WTC11 (cell line): ENCODE results near the gene MICAL2. TPM values are rescaled to one million over a fixed set of nuclear protein-coding genes. Genes with fewer than 3 reads are reported as not detected.

Experiments used
- ATAC-seq: fragments of 200-7000 bp; cut with Tn5 transposase; 2 replicates; pipeline ENCODE4 v1.10.0; 2021; ENCODE audit warnings: mild to moderate bottlenecking, moderate library complexity
- CTCF ChIA-PET: fragments of 300-600 bp; sonication (Branson Sonifier 250); formaldehyde crosslinking; loops from one replicate; lab custom pipeline; 2021; ENCODE audit warnings: antibody characterized with exemption; lab: Charles Lee
- POLR2A ChIA-PET: fragments of 350-600 bp; sonication (Branson Sonifier 250); formaldehyde crosslinking; loops from one replicate; lab custom pipeline; 2021; ENCODE audit warnings: antibody characterized with exemption; lab: Charles Lee
- DNase-seq: peaks from one replicate; pipeline ENCODE4 v3.0.0; 2021; ENCODE audit warnings: low spot score
- H3K27ac Mint-ChIP-seq: 2 replicates; pipeline ENCODE4 v1.8.0; 2021; ENCODE audit warnings: mixed read lengths
- H3K27me3 Mint-ChIP-seq: 2 replicates; pipeline ENCODE4 v1.8.0; 2021; ENCODE audit warnings: low read depth, mild to moderate bottlenecking, moderate library complexity, mixed read lengths
- H3K36me3 Mint-ChIP-seq: 2 replicates; pipeline ENCODE4 v1.8.0; 2021; ENCODE audit warnings: mixed read lengths
- H3K4me1 Mint-ChIP-seq: 2 replicates; pipeline ENCODE4 v1.8.0; 2022; ENCODE audit warnings: mixed read lengths
- H3K4me3 Mint-ChIP-seq: 2 replicates; pipeline ENCODE4 v1.8.0; 2021; ENCODE audit warnings: mild to moderate bottlenecking, moderate library complexity, mixed read lengths
- H3K9me3 Mint-ChIP-seq: 2 replicates; pipeline ENCODE4 v1.8.0; 2021; ENCODE audit warnings: mixed read lengths
- ELF4 ChIP-seq: sonication (generic); formaldehyde crosslinking; IDR thresholded peaks from 2 replicates; pipeline ENCODE4 v1.8.1; 2022; ENCODE audit warnings: low read depth, mild to moderate bottlenecking, moderate library complexity, missing genetic modification reagents
- GRHL2 ChIP-seq: fragments of 250-450 bp; sonication (Bioruptor Pico); IDR thresholded peaks from 2 replicates; pipeline ENCODE4 v1.8.0; 2022; ENCODE audit warnings: mild to moderate bottlenecking, moderate library complexity; ENCODE audit not compliant: insufficient replicate concordance, severe bottlenecking
- PRRX2 ChIP-seq: fragments of 250-450 bp; sonication (Bioruptor Pico); IDR thresholded peaks from 2 replicates; pipeline ENCODE4 v1.8.0; 2021; ENCODE audit warnings: mild to moderate bottlenecking
- SOX15 ChIP-seq: fragments of 250-450 bp; sonication (Bioruptor Pico); IDR thresholded peaks from 2 replicates; pipeline ENCODE4 v1.9.0; 2021; ENCODE audit warnings: mild to moderate bottlenecking
- TEAD4 ChIP-seq: sonication (generic); formaldehyde crosslinking; IDR thresholded peaks from 2 replicates; pipeline ENCODE4 v1.8.0; 2022; ENCODE audit warnings: mild to moderate bottlenecking, missing genetic modification reagents
- ZNF121 ChIP-seq: sonication (generic); formaldehyde crosslinking; IDR thresholded peaks from 2 replicates; pipeline ENCODE4 v1.8.0; 2023; ENCODE audit warnings: missing genetic modification reagents
- ZNF232 ChIP-seq: sonication (generic); formaldehyde crosslinking; IDR thresholded peaks from 2 replicates; pipeline ENCODE4 v1.8.0; 2022; ENCODE audit warnings: mild to moderate bottlenecking, missing genetic modification reagents
- total RNA-seq: library from RNA; stranded (reverse); gene quantifications from 3 replicates; pipeline ENCODE4 v1.2.3, GENCODE V29; 2021
- TF ChIP-seq, protein P1 (sequence below): fragments of 250-450 bp; sonication (Bioruptor Pico); IDR thresholded peaks from 2 replicates; pipeline ENCODE4 v1.8.0; 2021; ENCODE audit warnings: mild to moderate bottlenecking
- TF ChIP-seq, protein P2 (sequence below): sonication (generic); formaldehyde crosslinking; conservative IDR thresholded peaks from 2 replicates; pipeline ENCODE4 v1.8.1; 2023; ENCODE audit warnings: mild to moderate bottlenecking, low read depth, missing genetic modification reagents, moderate library complexity
- TF ChIP-seq, protein P3 (sequence below): sonication (generic); formaldehyde crosslinking; IDR thresholded peaks from 2 replicates; pipeline ENCODE4 v1.8.0; 2022; ENCODE audit warnings: missing genetic modification reagents
- TF ChIP-seq, protein P4 (sequence below): sonication (generic); formaldehyde crosslinking; IDR thresholded peaks from 2 replicates; pipeline ENCODE4 v1.8.0; 2023; ENCODE audit warnings: missing genetic modification reagents, mild to moderate bottlenecking, borderline replicate concordance
- TF ChIP-seq, protein P5 (sequence below): fragments of 250-450 bp; sonication (Bioruptor Pico); IDR thresholded peaks from 2 replicates; pipeline ENCODE4 v1.9.0; 2021; ENCODE audit warnings: mild to moderate bottlenecking

The MICAL2 gene
- total RNA-seq, 1 experiment from 2014 or later: 3.1 TPM

DNA sequence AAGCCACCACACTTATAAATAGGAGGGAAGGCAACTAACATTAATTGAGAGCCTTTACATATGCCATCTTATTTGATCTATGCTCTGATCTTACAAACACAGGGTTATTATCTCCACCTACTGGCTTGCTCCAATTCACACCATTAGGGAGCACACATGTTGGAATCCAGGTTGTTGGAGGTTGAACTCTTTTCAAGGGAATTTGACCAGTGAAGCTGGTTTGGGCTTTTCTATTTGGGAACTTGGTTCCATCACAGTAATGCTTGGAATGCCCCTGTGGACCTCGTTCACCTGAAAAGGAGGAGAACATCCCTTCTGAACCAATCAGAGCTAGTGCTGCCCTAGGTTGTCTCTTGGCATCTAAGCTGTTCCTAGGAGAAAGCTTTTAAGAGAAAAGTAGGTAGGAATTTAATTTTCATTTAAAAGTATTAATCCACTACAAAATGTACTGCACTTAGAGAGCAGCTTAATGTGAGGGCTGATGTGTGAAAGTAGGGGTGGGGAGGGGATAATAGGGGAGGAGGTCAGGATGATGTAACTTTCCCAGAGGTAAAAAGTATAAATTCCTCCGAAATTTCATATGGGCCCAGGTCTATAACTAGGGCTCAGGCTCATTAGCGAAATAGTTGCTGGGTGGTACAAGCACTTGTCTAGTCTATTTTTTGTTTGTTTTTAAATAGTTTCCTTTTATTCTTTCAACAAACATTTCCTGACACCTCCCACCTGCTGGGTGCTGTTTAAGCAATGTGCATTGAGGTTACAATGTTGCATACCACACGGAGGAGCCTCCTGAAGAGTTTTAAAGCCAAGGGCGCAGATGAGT lies 7.6 kb upstream of the MICAL2 start:
- Mint-ChIP-seq H3K4me1 (peaks cover 26% of the 10 kb centered on the region), H3K27ac (no peak overlapping the region), H3K4me3 (peak overlapping the region; percentile 24; the same call in 1 of the 2 replicates), H3K9me3 (no peaks in the 10 kb centered on the region), H3K27me3 (peaks cover 67% of the 10 kb centered on the region), H3K36me3 (no peaks in the 10 kb centered on the region)
- TF ChIP-seq, protein P1, sequence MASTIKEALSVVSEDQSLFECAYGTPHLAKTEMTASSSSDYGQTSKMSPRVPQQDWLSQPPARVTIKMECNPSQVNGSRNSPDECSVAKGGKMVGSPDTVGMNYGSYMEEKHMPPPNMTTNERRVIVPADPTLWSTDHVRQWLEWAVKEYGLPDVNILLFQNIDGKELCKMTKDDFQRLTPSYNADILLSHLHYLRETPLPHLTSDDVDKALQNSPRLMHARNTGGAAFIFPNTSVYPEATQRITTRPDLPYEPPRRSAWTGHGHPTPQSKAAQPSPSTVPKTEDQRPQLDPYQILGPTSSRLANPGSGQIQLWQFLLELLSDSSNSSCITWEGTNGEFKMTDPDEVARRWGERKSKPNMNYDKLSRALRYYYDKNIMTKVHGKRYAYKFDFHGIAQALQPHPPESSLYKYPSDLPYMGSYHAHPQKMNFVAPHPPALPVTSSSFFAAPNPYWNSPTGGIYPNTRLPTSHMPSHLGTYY (CRISPR knock-in tag): no peak
- TF ChIP-seq ZNF232 (CRISPR knock-in tag) (no peak), ZNF121 (CRISPR knock-in tag) (no peak), GRHL2 (CRISPR knock-in tag) (no peak), SOX15 (CRISPR knock-in tag) (no peak)
- TF ChIP-seq, protein P2, sequence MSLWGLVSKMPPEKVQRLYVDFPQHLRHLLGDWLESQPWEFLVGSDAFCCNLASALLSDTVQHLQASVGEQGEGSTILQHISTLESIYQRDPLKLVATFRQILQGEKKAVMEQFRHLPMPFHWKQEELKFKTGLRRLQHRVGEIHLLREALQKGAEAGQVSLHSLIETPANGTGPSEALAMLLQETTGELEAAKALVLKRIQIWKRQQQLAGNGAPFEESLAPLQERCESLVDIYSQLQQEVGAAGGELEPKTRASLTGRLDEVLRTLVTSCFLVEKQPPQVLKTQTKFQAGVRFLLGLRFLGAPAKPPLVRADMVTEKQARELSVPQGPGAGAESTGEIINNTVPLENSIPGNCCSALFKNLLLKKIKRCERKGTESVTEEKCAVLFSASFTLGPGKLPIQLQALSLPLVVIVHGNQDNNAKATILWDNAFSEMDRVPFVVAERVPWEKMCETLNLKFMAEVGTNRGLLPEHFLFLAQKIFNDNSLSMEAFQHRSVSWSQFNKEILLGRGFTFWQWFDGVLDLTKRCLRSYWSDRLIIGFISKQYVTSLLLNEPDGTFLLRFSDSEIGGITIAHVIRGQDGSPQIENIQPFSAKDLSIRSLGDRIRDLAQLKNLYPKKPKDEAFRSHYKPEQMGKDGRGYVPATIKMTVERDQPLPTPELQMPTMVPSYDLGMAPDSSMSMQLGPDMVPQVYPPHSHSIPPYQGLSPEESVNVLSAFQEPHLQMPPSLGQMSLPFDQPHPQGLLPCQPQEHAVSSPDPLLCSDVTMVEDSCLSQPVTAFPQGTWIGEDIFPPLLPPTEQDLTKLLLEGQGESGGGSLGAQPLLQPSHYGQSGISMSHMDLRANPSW (CRISPR knock-in tag): no peak
- TF ChIP-seq, protein P3, sequence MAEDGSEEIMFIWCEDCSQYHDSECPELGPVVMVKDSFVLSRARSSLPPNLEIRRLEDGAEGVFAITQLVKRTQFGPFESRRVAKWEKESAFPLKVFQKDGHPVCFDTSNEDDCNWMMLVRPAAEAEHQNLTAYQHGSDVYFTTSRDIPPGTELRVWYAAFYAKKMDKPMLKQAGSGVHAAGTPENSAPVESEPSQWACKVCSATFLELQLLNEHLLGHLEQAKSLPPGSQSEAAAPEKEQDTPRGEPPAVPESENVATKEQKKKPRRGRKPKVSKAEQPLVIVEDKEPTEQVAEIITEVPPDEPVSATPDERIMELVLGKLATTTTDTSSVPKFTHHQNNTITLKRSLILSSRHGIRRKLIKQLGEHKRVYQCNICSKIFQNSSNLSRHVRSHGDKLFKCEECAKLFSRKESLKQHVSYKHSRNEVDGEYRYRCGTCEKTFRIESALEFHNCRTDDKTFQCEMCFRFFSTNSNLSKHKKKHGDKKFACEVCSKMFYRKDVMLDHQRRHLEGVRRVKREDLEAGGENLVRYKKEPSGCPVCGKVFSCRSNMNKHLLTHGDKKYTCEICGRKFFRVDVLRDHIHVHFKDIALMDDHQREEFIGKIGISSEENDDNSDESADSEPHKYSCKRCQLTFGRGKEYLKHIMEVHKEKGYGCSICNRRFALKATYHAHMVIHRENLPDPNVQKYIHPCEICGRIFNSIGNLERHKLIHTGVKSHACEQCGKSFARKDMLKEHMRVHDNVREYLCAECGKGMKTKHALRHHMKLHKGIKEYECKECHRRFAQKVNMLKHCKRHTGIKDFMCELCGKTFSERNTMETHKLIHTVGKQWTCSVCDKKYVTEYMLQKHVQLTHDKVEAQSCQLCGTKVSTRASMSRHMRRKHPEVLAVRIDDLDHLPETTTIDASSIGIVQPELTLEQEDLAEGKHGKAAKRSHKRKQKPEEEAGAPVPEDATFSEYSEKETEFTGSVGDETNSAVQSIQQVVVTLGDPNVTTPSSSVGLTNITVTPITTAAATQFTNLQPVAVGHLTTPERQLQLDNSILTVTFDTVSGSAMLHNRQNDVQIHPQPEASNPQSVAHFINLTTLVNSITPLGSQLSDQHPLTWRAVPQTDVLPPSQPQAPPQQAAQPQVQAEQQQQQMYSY: no peak
- DNase-seq (no peak), ATAC-seq (peak; percentile 40)
- ChIA-PET POLR2A (no interaction called here), CTCF (interaction anchor here (0.6 to 2.6 kb wide), 11 partner anchors 11 to 228 kb away, joined by 3 to 10 read pairs (median 5); no protein-coding TSS in a partner anchor)

DNA sequence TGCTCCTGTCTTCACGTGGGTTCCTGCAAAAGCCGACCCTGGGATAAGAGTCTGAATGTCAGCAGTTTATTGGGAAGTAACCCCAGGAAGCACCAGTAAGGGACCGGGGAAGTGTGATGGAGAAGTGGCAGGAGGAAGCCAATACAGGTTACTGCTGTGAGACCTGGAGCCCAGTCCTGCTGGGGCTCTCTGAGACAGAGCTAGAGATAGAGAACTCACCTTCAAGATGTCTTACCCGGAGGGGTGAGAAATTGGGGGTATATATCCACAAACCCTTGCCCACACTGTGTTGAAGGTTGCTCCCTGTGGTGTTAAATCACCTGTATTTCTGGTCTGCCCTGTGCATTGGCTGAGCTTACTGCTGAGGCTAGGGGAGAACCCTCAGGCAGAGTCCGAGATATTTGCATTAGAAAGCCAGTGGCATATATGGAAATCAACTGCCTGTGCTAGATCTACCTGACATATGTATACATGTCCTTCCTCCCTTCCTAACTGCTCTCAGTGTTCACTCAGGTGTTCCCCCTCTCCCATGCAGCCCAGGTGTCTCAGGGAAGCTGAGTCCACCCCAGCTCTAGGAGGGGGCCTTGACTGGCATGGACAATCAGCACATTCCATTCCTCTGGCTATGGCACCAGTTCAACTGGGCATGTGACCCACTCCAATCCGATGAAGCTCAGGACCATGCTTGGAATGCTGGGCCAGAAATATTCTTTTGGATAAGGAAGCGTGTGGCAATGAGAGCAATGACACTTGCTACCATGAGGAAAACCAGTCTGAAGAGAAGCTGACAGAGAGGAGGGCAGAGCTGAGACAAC lies 6.8 kb upstream of the MICAL2 start:
- H3K27me3 Mint-ChIP-seq: peaks cover 73% of the 10 kb centered on the region
- peak overlapping the region; percentile 24; the same call in 1 of the 2 replicates for H3K4me3 Mint-ChIP-seq
- POLR2A ChIA-PET: no interaction called here
- no peaks in the 10 kb centered on the region for H3K36me3 Mint-ChIP-seq
- no peak overlapping the region for H3K27ac Mint-ChIP-seq
- ATAC-seq: peak; percentile 77
- no peaks in the 10 kb centered on the region for H3K9me3 Mint-ChIP-seq
- no peak for DNase-seq
- H3K4me1 Mint-ChIP-seq: peaks cover 26% of the 10 kb centered on the region
- CTCF ChIA-PET: interaction anchor here (0.9 to 2.6 kb wide), 11 partner anchors 9 to 122 kb away, joined by 3 to 10 read pairs (median 5); no protein-coding TSS in a partner anchor
- no peak for TF ChIP-seq ELF4 (CRISPR knock-in tag)
- TF ChIP-seq PRRX2 (CRISPR knock-in tag): no peak
- TF ChIP-seq TEAD4: no peak
- TF ChIP-seq, protein P4, sequence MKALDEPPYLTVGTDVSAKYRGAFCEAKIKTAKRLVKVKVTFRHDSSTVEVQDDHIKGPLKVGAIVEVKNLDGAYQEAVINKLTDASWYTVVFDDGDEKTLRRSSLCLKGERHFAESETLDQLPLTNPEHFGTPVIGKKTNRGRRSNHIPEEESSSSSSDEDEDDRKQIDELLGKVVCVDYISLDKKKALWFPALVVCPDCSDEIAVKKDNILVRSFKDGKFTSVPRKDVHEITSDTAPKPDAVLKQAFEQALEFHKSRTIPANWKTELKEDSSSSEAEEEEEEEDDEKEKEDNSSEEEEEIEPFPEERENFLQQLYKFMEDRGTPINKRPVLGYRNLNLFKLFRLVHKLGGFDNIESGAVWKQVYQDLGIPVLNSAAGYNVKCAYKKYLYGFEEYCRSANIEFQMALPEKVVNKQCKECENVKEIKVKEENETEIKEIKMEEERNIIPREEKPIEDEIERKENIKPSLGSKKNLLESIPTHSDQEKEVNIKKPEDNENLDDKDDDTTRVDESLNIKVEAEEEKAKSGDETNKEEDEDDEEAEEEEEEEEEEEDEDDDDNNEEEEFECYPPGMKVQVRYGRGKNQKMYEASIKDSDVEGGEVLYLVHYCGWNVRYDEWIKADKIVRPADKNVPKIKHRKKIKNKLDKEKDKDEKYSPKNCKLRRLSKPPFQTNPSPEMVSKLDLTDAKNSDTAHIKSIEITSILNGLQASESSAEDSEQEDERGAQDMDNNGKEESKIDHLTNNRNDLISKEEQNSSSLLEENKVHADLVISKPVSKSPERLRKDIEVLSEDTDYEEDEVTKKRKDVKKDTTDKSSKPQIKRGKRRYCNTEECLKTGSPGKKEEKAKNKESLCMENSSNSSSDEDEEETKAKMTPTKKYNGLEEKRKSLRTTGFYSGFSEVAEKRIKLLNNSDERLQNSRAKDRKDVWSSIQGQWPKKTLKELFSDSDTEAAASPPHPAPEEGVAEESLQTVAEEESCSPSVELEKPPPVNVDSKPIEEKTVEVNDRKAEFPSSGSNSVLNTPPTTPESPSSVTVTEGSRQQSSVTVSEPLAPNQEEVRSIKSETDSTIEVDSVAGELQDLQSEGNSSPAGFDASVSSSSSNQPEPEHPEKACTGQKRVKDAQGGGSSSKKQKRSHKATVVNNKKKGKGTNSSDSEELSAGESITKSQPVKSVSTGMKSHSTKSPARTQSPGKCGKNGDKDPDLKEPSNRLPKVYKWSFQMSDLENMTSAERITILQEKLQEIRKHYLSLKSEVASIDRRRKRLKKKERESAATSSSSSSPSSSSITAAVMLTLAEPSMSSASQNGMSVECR: no peak
- TF ChIP-seq, protein P5, sequence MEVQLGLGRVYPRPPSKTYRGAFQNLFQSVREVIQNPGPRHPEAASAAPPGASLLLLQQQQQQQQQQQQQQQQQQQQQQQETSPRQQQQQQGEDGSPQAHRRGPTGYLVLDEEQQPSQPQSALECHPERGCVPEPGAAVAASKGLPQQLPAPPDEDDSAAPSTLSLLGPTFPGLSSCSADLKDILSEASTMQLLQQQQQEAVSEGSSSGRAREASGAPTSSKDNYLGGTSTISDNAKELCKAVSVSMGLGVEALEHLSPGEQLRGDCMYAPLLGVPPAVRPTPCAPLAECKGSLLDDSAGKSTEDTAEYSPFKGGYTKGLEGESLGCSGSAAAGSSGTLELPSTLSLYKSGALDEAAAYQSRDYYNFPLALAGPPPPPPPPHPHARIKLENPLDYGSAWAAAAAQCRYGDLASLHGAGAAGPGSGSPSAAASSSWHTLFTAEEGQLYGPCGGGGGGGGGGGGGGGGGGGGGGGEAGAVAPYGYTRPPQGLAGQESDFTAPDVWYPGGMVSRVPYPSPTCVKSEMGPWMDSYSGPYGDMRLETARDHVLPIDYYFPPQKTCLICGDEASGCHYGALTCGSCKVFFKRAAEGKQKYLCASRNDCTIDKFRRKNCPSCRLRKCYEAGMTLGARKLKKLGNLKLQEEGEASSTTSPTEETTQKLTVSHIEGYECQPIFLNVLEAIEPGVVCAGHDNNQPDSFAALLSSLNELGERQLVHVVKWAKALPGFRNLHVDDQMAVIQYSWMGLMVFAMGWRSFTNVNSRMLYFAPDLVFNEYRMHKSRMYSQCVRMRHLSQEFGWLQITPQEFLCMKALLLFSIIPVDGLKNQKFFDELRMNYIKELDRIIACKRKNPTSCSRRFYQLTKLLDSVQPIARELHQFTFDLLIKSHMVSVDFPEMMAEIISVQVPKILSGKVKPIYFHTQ (CRISPR knock-in tag): no peak
